ENCODE measurements around the gene RASSF4. TPM values are rescaled to one million over a fixed set of nuclear protein-coding genes. Genes with fewer than 3 reads are reported as not detected.

RASSF4 gene
- total and polyA plus RNA-seq, 11 donors = 48.3 to 125 (median 78.9) TPM

DNA sequence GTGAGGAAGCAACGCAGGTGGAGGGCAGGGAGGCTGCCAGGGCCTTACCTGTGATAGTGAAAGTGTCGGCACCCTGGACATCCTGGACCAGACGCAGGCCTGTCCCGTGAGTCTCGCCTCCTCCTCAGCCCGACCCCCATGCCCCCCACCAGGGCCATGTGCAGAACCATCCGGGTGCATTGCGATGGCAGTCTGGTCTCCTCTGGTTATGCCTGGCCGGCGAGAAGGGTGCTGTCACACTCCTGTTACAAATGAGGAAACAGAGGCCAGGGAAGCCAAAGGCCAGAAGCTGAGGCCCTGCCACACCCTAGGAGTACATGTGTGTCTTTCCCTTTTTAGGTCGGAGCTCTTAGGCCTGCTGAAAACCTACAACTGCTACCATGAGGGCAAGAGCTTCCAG is 11.8 kb downstream of the RASSF4 start:
- DNase-seq (no peak), ATAC-seq (no peak)
- intact Hi-C loops (cut with DNase I) = loop anchor here in 4 of 10 donors (5.0 to 10.0 kb wide), 3 partner anchors 39 to 1297 kb away; no protein-coding TSS in a partner anchor
- no peaks in the 10 kb centered on the region for H3K9me3 ChIP-seq
- H3K4me3 ChIP-seq = no peak overlapping the region
- no peaks in the 10 kb centered on the region for H3K27me3 ChIP-seq
- H3K27ac ChIP-seq = peak overlapping the region in 1 of 12 donors; percentile 83
- H3K36me3 ChIP-seq = peaks cover 0 to 52% (median 34%) of the 10 kb centered on the region in 9 donors
- TF ChIP-seq, protein P1, sequence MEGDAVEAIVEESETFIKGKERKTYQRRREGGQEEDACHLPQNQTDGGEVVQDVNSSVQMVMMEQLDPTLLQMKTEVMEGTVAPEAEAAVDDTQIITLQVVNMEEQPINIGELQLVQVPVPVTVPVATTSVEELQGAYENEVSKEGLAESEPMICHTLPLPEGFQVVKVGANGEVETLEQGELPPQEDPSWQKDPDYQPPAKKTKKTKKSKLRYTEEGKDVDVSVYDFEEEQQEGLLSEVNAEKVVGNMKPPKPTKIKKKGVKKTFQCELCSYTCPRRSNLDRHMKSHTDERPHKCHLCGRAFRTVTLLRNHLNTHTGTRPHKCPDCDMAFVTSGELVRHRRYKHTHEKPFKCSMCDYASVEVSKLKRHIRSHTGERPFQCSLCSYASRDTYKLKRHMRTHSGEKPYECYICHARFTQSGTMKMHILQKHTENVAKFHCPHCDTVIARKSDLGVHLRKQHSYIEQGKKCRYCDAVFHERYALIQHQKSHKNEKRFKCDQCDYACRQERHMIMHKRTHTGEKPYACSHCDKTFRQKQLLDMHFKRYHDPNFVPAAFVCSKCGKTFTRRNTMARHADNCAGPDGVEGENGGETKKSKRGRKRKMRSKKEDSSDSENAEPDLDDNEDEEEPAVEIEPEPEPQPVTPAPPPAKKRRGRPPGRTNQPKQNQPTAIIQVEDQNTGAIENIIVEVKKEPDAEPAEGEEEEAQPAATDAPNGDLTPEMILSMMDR (IDR thresholded peaks at IDR 0.05) = no peak
- no peak for TF ChIP-seq POLR2A (IDR thresholded peaks at IDR 0.05)
- 83 to 94% (median 89%) methylated on average over 11 of the region's 11 CpGs for WGBS, 4 donors
- H3K4me1 ChIP-seq = peaks cover 9 to 92% (median 69%) of the 10 kb centered on the region in 12 donors

DNA sequence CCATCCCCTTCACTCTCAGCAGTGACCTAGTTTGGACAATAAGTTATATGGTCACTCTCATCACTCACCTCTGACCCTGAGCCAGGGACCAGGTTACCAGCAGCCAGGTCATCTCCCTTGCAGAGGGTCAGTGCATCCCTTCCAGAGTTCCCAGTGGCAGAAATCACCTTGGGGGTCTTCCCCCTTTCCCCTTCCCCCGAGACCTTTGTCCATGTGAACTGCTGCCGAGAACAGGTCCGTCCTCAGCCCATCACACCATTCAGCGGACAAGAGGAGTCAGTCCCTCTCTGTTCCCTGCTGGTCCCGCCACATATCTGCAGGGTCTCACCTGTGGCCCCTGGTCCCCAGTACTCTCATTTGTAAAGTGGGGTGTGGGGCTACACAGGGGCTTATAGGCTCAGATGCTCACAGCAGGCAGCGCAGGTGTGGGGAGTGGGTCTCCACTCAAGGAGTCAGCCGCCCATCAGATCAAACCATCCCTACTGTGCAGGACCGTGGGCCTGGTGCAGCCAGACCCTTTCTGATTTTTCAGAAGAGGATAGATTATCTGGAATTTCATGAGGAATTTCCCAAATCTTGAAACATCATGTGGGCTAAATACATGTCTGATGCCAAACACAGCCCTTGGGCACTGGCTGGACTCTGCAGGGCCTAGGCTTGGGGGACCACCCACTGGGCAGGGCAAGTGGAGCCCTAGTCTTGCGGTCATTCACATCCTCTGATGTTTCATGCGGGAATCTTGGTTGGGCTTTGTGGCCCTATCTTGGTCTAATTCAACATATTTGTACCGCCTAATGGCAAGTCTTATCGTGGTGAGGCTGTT is 12.5 kb downstream of the RASSF4 start:
- intact Hi-C loops (cut with DNase I) = loop anchor here in 4 of 10 donors (2.0 to 10.0 kb wide), 4 partner anchors 39 to 1297 kb away; no protein-coding TSS in a partner anchor
- no peak for TF ChIP-seq POLR2A (IDR thresholded peaks at IDR 0.05)
- TF ChIP-seq, protein P1 (IDR thresholded peaks at IDR 0.05) = no peak
- no peak overlapping the region for H3K4me3 ChIP-seq
- no peaks in the 10 kb centered on the region for H3K27me3 ChIP-seq
- H3K4me1 ChIP-seq = peaks cover 10 to 92% (median 69%) of the 10 kb centered on the region in 12 donors
- no peaks in the 10 kb centered on the region for H3K9me3 ChIP-seq
- DNase-seq = no peak
- 95 to 96% (median 95%) methylated on average over 12 of the region's 12 CpGs for WGBS, 4 donors
- peaks cover 0 to 60% (median 41%) of the 10 kb centered on the region in 9 donors for H3K36me3 ChIP-seq
- peak overlapping the region in 8 of 12 donors; percentile 14 to 97 (median 86) for H3K27ac ChIP-seq
- no peak for ATAC-seq

DNA sequence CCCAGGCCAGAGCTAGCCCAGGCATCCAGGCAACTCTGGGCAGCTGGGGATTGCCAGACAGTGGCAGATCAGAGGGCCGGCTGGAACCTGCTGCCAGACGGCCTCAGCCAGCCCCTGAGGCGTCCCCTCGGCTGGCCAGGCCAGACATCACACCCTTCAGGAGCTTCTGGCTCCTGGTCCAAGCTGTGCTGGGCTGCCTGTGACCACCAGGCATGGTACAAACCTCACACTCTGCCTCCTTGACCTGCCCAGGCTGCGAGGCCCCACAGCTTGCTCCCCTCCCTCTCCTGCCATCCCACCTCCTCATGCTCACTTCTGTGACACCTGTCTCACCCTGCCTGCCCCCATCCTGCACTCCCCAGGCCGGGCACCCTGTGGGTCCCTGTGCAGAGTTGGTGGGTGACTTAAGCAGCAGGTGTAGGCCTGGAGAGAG is 13.3 kb downstream of the RASSF4 start:
- ATAC-seq (no peak), DNase-seq (peak in 1 of 5 donors; percentile 38)
- TF ChIP-seq POLR2A (IDR thresholded peaks at IDR 0.05) = no peak
- Histone ChIP-seq H3K9me3 (no peaks in the 10 kb centered on the region), H3K27me3 (no peaks in the 10 kb centered on the region), H3K4me3 (no peak overlapping the region), H3K4me1 (peaks cover 6 to 92% (median 67%) of the 10 kb centered on the region in 12 donors), H3K36me3 (peaks cover 0 to 67% (median 44%) of the 10 kb centered on the region in 9 donors), H3K27ac (peak overlapping the region in 11 of 12 donors; percentile 14 to 97 (median 82))
- intact Hi-C loops (cut with DNase I) = loop anchor here in 4 of 10 donors (2.0 to 10.0 kb wide), 4 partner anchors 40 to 1298 kb away; no protein-coding TSS in a partner anchor
- WGBS, 4 donors = 54 to 62% (median 58%) methylated on average over 6 of the region's 6 CpGs

DNA sequence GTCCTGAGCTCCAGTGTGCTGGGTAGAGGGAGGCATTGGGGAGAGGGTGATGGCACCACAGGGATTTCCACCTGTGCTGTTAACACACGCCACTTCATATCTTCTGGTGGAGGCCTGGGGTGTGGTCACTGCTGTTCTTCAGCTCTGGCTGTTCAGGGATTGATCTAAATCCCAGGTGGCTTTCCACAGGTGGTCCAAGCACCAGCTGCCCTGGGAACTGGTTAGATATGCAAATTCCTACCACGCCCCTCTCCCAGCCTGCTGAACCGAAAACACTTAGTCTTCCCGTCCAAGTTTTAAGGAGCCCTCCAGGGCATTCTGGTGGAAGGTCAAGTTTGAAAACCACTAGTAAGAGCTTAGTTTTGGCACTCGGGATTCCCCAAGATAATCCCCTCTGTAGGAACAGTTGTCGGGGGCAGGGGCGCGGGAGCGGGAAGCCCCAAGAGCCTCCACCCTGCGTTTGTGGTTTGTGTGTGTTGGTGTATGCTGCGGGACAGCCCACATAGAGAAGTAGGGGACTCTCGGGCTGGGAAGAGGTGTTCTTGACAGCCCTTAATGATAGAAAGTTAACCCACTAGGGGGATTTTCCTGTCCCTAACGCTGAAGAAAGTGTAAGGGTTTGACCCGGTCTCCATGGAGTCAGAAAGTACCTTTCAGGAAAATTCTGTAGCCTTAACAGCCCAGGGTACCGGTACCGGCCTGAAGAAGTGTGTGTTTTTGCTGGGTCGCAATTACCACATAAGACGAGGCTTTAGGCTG is 13.9 kb downstream of the RASSF4 start:
- no peak for ATAC-seq
- H3K9me3 ChIP-seq = no peaks in the 10 kb centered on the region
- WGBS, 4 donors = 58 to 75% (median 64%) methylated on average over 16 to 18 of the region's 18 CpGs
- DNase-seq = peak in 1 of 5 donors; percentile 35
- intact Hi-C loops (cut with DNase I) = loop anchor here in 7 of 10 donors (2.0 to 10.0 kb wide), 6 partner anchors 15 to 1299 kb away; partner anchors contain the start of gene RASSF4 (in 1 of the 7)
- H3K27ac ChIP-seq = peak overlapping the region in 11 of 12 donors; percentile 78 to 97 (median 91)
- peaks cover 0 to 67% (median 44%) of the 10 kb centered on the region in 9 donors for H3K36me3 ChIP-seq
- H3K27me3 ChIP-seq = no peaks in the 10 kb centered on the region
- H3K4me1 ChIP-seq = peaks cover 6 to 92% (median 61%) of the 10 kb centered on the region in 12 donors
- peak overlapping the region in 1 of 12 donors; percentile 50 for H3K4me3 ChIP-seq
- TF ChIP-seq, protein P1 (IDR thresholded peaks at IDR 0.05) = no peak
- no peak for TF ChIP-seq POLR2A (IDR thresholded peaks at IDR 0.05)

Data from heart left ventricle (tissue), 16 donors.